PC-9 (cell line): ENCODE results near the gene ZNF714. TPM values are rescaled to one million over a fixed set of nuclear protein-coding genes. Genes with fewer than 3 reads are reported as not detected.

Source experiments
- BruUV-seq: library from RNA; stranded (reverse); fragments of 400-500 nt; replicated peaks from 2 replicates; lab custom pipeline; 2021; lab: Mats Ljungman, UMichigan
- CTCF ChIA-PET: fragments of 300-600 bp; sonication (Branson Sonifier 250); formaldehyde crosslinking; loops from one replicate; lab custom pipeline; 2022; ENCODE audit warnings: antibody characterized with exemption; lab: Charles Lee
- POLR2A ChIA-PET: fragments of 300-600 bp; sonication (Branson Sonifier 250); formaldehyde crosslinking; loops from one replicate; lab custom pipeline; 2022; ENCODE audit warnings: antibody characterized with exemption; ENCODE audit not compliant: unreplicated experiment; lab: Charles Lee
- DNase-seq, 2 experiments: peaks; one replicate each; pipeline versions ENCODE4 v3.0.0 to v3.0.0-alpha.2; 2015 to 2022; ENCODE audit warnings: mixed read lengths in 1 of 2
- H2AFZ ChIP-seq: fragments of 200-600 bp; sonication (generic); 2 replicates; pipeline ENCODE4 v1.8.1; 2017; ENCODE audit warnings: antibody characterized with exemption
- H3F3A ChIP-seq: fragments of 200-600 bp; sonication (generic); 2 replicates; pipeline ENCODE4 v1.8.1; 2017; ENCODE audit warnings: antibody characterized with exemption, mild to moderate bottlenecking, low read depth; ENCODE audit not compliant: insufficient read depth
- H3K27ac ChIP-seq: fragments of 200-600 bp; sonication (generic); 2 replicates; pipeline ENCODE4 v1.6.1; 2016; ENCODE audit warnings: mixed run types
- H3K27me3 ChIP-seq: fragments of 200-600 bp; sonication (generic); 2 replicates; pipeline ENCODE4 v1.6.1; 2016; ENCODE audit warnings: low read depth, mixed run types; ENCODE audit not compliant: insufficient read depth
- H3K36me3 ChIP-seq: fragments of 200-600 bp; sonication (generic); 2 replicates; pipeline ENCODE4 v1.6.1; 2016; ENCODE audit warnings: low read depth, mixed run types
- H3K4me1 ChIP-seq: fragments of 200-600 bp; sonication (generic); replicated peaks from 2 replicates; pipeline ENCODE4 v1.6.1; 2016; ENCODE audit warnings: mixed run types; ENCODE audit not compliant: insufficient read depth
- H3K4me2 ChIP-seq: fragments of 200-600 bp; sonication (generic); 2 replicates; pipeline ENCODE4 v1.6.1; 2017; ENCODE audit warnings: mixed run types
- H3K4me3 ChIP-seq: fragments of 200-600 bp; sonication (generic); 2 replicates; pipeline ENCODE4 v1.6.1; 2016; ENCODE audit warnings: mixed run types
- H3K79me2 ChIP-seq: fragments of 200-600 bp; sonication (generic); 2 replicates; pipeline ENCODE4 v1.6.1; 2017; ENCODE audit warnings: low read depth, mixed run types
- H3K9me2 ChIP-seq: fragments of 200-600 bp; sonication (generic); 2 replicates; pipeline ENCODE4 v1.8.1; 2017; ENCODE audit warnings: mild to moderate bottlenecking; ENCODE audit not compliant: insufficient read depth
- H3K9me3 ChIP-seq: fragments of 200-600 bp; sonication (generic); 2 replicates; pipeline ENCODE4 v1.8.1; 2016; ENCODE audit warnings: low read depth; ENCODE audit not compliant: insufficient read depth
- H4K20me1 ChIP-seq: fragments of 200-600 bp; sonication (generic); 2 replicates; pipeline ENCODE4 v1.8.1; 2017; ENCODE audit not compliant: insufficient read depth
- EZH2 ChIP-seq: fragments of 200-600 bp; sonication (generic); IDR thresholded peaks from 2 replicates; pipeline ENCODE4 v1.8.0; 2017; ENCODE audit warnings: antibody characterized with exemption, low read depth
- intact Hi-C: fragments of 100-400 bp; cut with micrococcal nuclease; formaldehyde crosslinking; loops from one replicate; pipeline ENCODE4 v1.10.0; 2022; ENCODE audit not compliant: unreplicated experiment
- total RNA-seq: library from RNA; stranded (reverse); gene quantifications from 2 replicates; pipeline ENCODE4 v1.2.3, GENCODE V29; 2021
- TF ChIP-seq, protein P1 (sequence below): fragments of 200-600 bp; sonication (generic); conservative IDR thresholded peaks from 2 replicates; pipeline ENCODE4 v1.6.1; 2017; ENCODE audit warnings: mixed run types, antibody characterized with exemption, mild to moderate bottlenecking, moderate library complexity

ZNF714 gene
- total RNA-seq, 1 experiment from 2014 or later: 8.0 TPM

DNA sequence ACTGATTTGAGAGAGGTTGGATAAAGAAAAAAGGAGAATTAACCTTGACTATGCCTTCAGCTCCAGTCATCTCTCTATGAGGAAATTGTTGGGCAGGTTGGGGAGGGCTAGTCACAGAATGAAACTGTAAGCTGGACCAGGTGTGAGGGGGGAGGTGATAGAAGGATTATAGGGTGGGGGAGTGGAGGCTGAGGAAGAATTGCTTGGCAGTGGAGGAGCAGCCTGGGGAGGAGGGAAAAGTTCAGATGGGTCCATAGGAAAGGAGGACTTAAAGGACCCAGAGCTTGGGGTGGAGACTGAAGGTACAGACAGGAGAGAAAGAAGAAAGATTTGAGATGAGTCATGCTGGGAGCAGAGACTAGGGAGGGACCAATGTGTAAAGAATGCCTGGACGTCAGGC, 51.6 kb downstream of the ZNF714 start:
- no peak for TF ChIP-seq EZH2
- TF ChIP-seq, protein P1, sequence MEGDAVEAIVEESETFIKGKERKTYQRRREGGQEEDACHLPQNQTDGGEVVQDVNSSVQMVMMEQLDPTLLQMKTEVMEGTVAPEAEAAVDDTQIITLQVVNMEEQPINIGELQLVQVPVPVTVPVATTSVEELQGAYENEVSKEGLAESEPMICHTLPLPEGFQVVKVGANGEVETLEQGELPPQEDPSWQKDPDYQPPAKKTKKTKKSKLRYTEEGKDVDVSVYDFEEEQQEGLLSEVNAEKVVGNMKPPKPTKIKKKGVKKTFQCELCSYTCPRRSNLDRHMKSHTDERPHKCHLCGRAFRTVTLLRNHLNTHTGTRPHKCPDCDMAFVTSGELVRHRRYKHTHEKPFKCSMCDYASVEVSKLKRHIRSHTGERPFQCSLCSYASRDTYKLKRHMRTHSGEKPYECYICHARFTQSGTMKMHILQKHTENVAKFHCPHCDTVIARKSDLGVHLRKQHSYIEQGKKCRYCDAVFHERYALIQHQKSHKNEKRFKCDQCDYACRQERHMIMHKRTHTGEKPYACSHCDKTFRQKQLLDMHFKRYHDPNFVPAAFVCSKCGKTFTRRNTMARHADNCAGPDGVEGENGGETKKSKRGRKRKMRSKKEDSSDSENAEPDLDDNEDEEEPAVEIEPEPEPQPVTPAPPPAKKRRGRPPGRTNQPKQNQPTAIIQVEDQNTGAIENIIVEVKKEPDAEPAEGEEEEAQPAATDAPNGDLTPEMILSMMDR: no peak
- Histone ChIP-seq H2AFZ (no peak overlapping the region), H3K36me3 (no peaks in the 10 kb centered on the region), H3K79me2 (no peaks in the 10 kb centered on the region), H3K4me3 (no peak overlapping the region), H3K9me2 (no peaks in the 10 kb centered on the region), H3K9me3 (peaks cover 4% of the 10 kb centered on the region; the same call in 1 of the 2 replicates), H3F3A (no peaks in the 10 kb centered on the region), H3K4me1 (peaks cover 8% of the 10 kb centered on the region; the same call in 1 of the 2 replicates), H3K4me2 (no peak overlapping the region), H3K27me3 (no peaks in the 10 kb centered on the region), H3K27ac (no peak overlapping the region), H4K20me1 (no peaks in the 10 kb centered on the region)
- CTCF ChIA-PET: interaction anchor here (0.7 kb wide), 1 partner anchor 72 kb away, joined by 6 read pairs; no protein-coding TSS in a partner anchor
- POLR2A ChIA-PET: no interaction called here
- no TSS peak for BruUV-seq
- intact Hi-C loops: no loop called here
- peak in 1 of 2 experiments; percentile 8 for DNase-seq

DNA sequence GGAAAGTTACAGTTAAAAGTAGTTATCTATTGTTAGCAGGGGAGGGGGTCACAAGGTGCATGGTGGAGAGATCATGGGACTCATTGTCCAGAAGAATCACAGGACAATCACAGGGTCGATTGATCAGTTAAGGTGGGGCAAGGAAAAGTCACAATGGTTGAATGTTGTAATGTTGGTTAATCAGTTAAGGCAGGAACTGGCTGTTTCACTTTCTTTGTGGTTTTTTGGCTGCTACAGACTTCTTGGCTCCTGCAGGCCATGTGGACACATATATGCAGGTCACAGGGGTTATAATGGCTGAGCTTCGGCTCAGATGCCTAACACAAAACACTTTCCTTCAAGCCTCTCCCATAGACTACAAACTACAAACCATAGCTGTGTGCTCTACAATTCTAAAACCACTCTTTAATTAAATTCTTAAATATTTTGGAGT, 52.9 kb downstream of the ZNF714 start:
- Histone ChIP-seq H3K79me2 (no peaks in the 10 kb centered on the region), H3K4me2 (no peak overlapping the region), H2AFZ (no peak overlapping the region), H3K9me3 (peaks cover 4% of the 10 kb centered on the region; the same call in 1 of the 2 replicates), H3F3A (no peaks in the 10 kb centered on the region), H3K27me3 (no peaks in the 10 kb centered on the region), H3K4me3 (no peak overlapping the region), H3K27ac (no peak overlapping the region), H3K9me2 (no peaks in the 10 kb centered on the region), H4K20me1 (no peaks in the 10 kb centered on the region), H3K4me1 (peaks cover 1% of the 10 kb centered on the region; the same call in 1 of the 2 replicates), H3K36me3 (no peaks in the 10 kb centered on the region)
- no peak for TF ChIP-seq EZH2
- TF ChIP-seq, protein P1: no peak
- ChIA-PET CTCF (no interaction called here), POLR2A (no interaction called here)
- intact Hi-C loops: no loop called here
- BruUV-seq: no TSS peak
- no peak for DNase-seq

DNA sequence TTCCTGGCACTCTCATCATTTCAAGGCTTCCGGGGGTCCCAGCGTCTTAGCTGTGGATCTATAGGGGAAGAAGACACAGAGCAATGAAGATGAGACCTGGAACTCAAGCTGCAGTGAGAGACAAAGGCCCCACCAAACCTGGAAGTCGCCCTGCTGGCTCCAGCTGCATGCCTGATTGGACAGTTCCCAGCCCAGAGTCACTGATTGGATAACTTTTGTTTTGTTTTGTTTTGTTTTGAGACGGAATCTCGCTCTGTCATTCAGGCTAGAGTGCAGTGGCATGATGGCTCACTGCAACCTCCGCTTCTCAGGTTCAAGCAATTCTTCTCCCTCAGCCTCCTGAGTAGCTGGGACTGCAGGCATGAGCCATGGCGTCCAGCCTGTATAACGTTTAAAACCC, 53.4 kb downstream of the ZNF714 start:
- Histone ChIP-seq H3K27ac (no peak overlapping the region), H3K79me2 (no peaks in the 10 kb centered on the region), H3K27me3 (no peaks in the 10 kb centered on the region), H3F3A (no peaks in the 10 kb centered on the region), H4K20me1 (no peaks in the 10 kb centered on the region), H2AFZ (no peak overlapping the region), H3K36me3 (no peaks in the 10 kb centered on the region), H3K4me1 (no peaks in the 10 kb centered on the region), H3K9me2 (no peaks in the 10 kb centered on the region), H3K4me2 (no peak overlapping the region), H3K4me3 (no peak overlapping the region), H3K9me3 (peaks cover 4% of the 10 kb centered on the region; the same call in 1 of the 2 replicates)
- no TSS peak for BruUV-seq
- CTCF ChIA-PET: no interaction called here
- TF ChIP-seq EZH2: no peak
- TF ChIP-seq, protein P1: no peak
- intact Hi-C loops: no loop called here
- POLR2A ChIA-PET: no interaction called here
- no peak for DNase-seq
